GM12864 (cell line): Measurements from ENCODE around the gene TEX2.
"Not testable (repeated sequence)": the region's sequence is repeated elsewhere in the genome, so short reads cannot be mapped to it uniquely, and the experiment has no call there.

ENCODE experiments used
- DNase-seq: peaks from one replicate; pipeline ENCODE4 v3.0.0-alpha.2; 2011; ENCODE audit warnings: low read depth
- H3K4me3 ChIP-seq: 2 replicates; pipeline ENCODE4 v1.5.1; 2011; ENCODE audit warnings: mild to moderate bottlenecking, low read depth, low read length, control low read depth
- TF ChIP-seq, protein P1 (sequence below): IDR thresholded peaks from 2 replicates; pipeline ENCODE4 v1.5.1; 2011; ENCODE audit warnings: low read depth, mild to moderate bottlenecking, moderate library complexity, low read length, control low read depth, inconsistent platforms; ENCODE audit errors: missing control alignments

The TEX2 gene

DNA sequence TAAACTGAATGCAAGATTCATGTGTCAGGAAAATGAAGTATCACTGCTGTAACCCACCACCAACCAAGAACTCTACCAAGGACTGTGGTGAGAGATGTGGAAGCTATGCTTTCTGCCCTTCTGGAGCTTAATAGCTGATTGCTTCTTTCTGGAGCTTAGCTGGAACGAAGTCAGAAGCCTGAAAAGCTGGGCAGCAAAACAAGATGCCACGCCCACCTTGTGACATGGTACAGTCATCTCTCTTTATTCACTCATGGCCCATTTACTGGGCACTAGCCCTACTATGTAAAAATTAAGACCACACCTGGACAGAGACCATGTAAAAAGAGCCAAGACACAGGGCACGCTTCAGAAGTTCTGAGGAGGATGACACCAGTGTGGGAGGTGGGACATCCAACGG, 48.1 kb downstream of the TEX2 start:
- DNase-seq = no peak
- TF ChIP-seq, protein P1, sequence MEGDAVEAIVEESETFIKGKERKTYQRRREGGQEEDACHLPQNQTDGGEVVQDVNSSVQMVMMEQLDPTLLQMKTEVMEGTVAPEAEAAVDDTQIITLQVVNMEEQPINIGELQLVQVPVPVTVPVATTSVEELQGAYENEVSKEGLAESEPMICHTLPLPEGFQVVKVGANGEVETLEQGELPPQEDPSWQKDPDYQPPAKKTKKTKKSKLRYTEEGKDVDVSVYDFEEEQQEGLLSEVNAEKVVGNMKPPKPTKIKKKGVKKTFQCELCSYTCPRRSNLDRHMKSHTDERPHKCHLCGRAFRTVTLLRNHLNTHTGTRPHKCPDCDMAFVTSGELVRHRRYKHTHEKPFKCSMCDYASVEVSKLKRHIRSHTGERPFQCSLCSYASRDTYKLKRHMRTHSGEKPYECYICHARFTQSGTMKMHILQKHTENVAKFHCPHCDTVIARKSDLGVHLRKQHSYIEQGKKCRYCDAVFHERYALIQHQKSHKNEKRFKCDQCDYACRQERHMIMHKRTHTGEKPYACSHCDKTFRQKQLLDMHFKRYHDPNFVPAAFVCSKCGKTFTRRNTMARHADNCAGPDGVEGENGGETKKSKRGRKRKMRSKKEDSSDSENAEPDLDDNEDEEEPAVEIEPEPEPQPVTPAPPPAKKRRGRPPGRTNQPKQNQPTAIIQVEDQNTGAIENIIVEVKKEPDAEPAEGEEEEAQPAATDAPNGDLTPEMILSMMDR = no peak
- no peak overlapping the region for H3K4me3 ChIP-seq

DNA sequence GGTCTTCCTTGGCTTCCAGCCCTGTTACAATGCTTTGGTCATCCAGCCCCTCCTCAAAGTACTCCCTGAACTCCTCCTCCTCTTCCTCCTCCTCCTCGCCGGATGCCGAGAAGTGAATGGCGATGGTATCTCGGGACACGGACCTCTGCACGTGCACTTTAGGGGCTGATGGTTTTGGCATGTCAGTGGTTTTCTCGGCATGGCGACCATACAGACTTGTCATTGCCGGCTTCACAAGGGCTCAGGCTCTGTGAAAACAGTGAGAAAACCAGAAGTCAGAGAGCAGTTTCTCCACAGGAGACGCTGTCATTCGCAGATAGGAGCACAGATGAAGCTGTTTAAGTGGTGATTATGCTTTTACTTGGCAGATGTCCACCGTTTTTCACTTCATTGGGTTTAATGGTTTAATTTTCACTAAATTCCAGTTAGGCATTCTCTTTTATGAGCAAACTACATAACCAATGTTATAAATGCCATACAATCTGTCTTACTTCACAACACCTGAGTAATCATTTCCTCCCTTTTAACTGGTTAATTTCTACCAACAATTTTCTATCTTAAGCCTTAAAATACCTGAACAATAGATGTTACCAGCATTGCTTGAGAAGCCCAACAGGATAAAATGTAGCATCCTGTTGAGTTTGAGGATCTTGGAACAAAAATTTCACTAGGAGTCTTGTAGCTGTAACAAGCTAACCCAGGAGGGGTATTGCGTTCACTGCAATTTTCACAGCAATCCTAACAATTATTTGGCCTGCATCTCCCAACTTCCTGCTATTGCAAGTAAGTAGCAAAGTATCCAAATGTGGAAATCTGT, 48.9 kb downstream of the TEX2 start:
- TF ChIP-seq, protein P1 = no peak
- no peak for DNase-seq
- H3K4me3 ChIP-seq = no peak overlapping the region

GRCh38 chr17:64212122-64212521, 50.9 kb downstream of the TEX2 start:
- TF ChIP-seq, protein P1 = no peak
- H3K4me3 ChIP-seq = no peak overlapping the region
- no peak for DNase-seq

DNA sequence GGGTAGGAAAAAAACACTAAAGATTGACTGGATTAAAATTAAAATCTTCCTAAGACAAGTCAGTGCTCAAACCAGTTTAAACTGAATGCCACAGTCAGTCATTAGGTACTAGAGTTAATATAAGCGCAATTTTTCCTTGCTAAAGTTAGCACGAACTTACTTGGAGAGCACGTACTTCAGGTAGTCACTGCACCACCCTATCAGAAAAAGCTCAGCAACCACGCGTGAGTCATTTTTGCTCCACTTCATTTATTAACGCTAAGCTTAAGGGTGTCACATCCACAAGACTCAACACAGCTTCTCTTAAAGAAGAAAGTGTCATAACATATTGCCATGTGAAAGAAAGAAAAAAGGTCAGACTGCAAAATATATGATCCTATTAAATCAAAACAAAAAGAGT, 53.1 kb downstream of the TEX2 start:
- no peak overlapping the region for H3K4me3 ChIP-seq
- no peak for DNase-seq
- TF ChIP-seq, protein P1 = no peak

GRCh38 chr17:64209356-64209941, 53.6 kb downstream of the TEX2 start:
- no peak for DNase-seq

DNA sequence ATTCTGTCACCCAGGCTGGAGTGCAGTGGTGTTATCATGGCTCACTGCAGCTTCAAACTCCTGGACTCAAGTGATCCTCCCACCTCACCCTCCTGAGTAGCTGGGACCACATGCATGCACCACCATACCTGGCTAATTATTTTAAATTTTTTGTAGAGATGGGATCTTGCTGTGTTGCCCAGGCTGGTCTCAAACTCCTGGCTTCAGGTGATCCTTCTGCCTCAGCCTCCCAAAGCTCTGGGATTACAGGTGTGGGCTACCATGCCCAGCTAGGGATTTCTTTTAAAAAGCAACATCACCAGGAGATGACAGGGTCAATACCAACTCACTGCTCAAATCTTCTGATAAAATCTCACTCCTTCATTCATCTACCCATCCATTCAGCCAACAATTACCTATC, 54.4 kb downstream of the TEX2 start:
- not testable (repeated sequence) for DNase-seq, H3K4me3 ChIP-seq

More at GRCh38 chr17:64209356-64209941, 53.6 kb downstream of the TEX2 start:
- H3K4me3 ChIP-seq = no peak overlapping the region
- TF ChIP-seq, protein P1 = no peak

GRCh38 chr17:64205804-64206203, 57.3 kb downstream of the TEX2 start:
- no peak overlapping the region for H3K4me3 ChIP-seq
- TF ChIP-seq, protein P1 = no peak
- no peak for DNase-seq
